Stimulated activated CD8-positive, alpha-beta memory T cell treated with anti-CD3 and anti-CD28 coated beads, Interleukin-15, amount 100 ng/mL, for 1 hour (primary cell): Measurements from ENCODE around the gene DNAH1.

Source experiments
- DNase-seq: peaks from one replicate; pipeline ENCODE4 v3.0.0-alpha.2; 2020; ENCODE audit warnings: low read depth

The DNAH1 gene

GRCh38 chr3:52446631-52447511 lies 130.8 kb downstream of the DNAH1 start:
- peak; percentile 58 for DNase-seq

- DNase-seq = no peak
These were observed 131.6 kb downstream of the DNAH1 start for GRCh38 chr3:52447512-52448355.
